Loucy (cell line): ENCODE results near the gene TCF15.

Source experiments
- EZH2phosphoT487 ChIP-seq: fragments of 200-600 bp; IDR thresholded peaks from 2 replicates; pipeline ENCODE4 v1.6.1; 2018; ENCODE audit warnings: antibody characterized with exemption, mild to moderate bottlenecking, moderate library complexity, borderline replicate concordance
- TF ChIP-seq, protein P1 (sequence below): fragments of 200-600 bp; sonication (generic); conservative IDR thresholded peaks from 2 replicates; pipeline ENCODE4 v1.5.1; 2014; ENCODE audit warnings: mild to moderate bottlenecking, antibody characterized with exemption, low read length

DNA sequence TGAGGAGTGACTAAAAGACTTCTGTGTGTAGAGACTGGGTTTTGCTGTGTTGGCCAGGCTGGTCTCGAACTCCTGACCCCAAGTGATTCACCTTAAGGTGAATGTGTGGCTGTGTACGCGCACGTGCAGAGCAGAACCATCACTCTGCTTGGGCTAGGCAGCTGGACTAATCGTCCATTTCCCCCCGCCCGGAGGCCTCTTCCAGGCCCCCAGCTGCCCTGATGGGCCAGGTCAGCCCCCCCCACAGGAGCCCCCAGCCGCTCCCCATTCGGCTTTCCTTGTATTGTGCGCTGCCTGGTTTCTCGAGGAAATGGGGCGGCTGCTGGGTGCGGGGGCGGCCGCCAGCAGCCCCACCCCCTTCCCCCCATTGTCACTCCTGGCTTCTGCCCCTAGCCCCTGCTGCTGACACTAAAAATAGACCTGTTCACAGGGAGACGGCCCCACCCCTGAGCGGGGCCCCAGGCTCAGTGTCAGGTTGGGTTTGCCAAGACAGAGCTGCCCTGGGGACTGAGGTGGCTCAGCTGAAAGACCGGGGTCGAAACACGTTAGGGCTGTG, 41.9 kb downstream of the TCF15 start:
- TF ChIP-seq, protein P1, sequence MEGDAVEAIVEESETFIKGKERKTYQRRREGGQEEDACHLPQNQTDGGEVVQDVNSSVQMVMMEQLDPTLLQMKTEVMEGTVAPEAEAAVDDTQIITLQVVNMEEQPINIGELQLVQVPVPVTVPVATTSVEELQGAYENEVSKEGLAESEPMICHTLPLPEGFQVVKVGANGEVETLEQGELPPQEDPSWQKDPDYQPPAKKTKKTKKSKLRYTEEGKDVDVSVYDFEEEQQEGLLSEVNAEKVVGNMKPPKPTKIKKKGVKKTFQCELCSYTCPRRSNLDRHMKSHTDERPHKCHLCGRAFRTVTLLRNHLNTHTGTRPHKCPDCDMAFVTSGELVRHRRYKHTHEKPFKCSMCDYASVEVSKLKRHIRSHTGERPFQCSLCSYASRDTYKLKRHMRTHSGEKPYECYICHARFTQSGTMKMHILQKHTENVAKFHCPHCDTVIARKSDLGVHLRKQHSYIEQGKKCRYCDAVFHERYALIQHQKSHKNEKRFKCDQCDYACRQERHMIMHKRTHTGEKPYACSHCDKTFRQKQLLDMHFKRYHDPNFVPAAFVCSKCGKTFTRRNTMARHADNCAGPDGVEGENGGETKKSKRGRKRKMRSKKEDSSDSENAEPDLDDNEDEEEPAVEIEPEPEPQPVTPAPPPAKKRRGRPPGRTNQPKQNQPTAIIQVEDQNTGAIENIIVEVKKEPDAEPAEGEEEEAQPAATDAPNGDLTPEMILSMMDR: no peak
- no peak for TF ChIP-seq EZH2phosphoT487
